Duodenal mucosa (tissue), 2 donors: ENCODE data around the gene DLG1.
"Not testable (repeated sequence)": the region's sequence is repeated elsewhere in the genome, so short reads cannot be mapped to it uniquely, and the experiment has no call there.

Experiments used
- H3K27ac ChIP-seq: one replicate; pipeline ENCODE4 v1.7.0; 2013; ENCODE audit warnings: low read depth, low read length
- H3K27me3 ChIP-seq, 2 donors: one replicate each; pipeline ENCODE4 v1.7.0; 2013; ENCODE audit warnings: low read length in 2 of 2, control low read depth in 1 of 2; ENCODE audit not compliant: insufficient read depth in 2 of 2, control insufficient read depth in 1 of 2
- H3K36me3 ChIP-seq, 2 donors: one replicate each; pipeline ENCODE4 v1.7.0; 2013; ENCODE audit warnings: low read length in 2 of 2, control low read depth in 1 of 2; ENCODE audit not compliant: insufficient read depth in 2 of 2, control insufficient read depth in 1 of 2
- H3K4me1 ChIP-seq, 2 donors: one replicate each; pipeline ENCODE4 v1.7.0; 2013; ENCODE audit warnings: low read length in 2 of 2, control low read depth in 1 of 2; ENCODE audit not compliant: insufficient read depth in 2 of 2, control insufficient read depth in 1 of 2
- H3K4me3 ChIP-seq, 2 donors: one replicate each; pipeline ENCODE4 v1.7.0; 2013; ENCODE audit warnings: low read length in 2 of 2, low read depth in 1 of 2
- H3K9ac ChIP-seq, 2 donors: one replicate each; pipeline ENCODE4 v1.7.0; 2013; ENCODE audit warnings: low read length in 2 of 2, low read depth in 1 of 2
- H3K9me3 ChIP-seq, 2 donors: one replicate each; pipeline ENCODE4 v1.7.0; 2013; ENCODE audit warnings: low read length in 2 of 2, control low read depth in 1 of 2; ENCODE audit not compliant: control insufficient read depth in 1 of 2

DLG1 gene

GRCh38 chr3:197033764-197034163 is 264.6 kb downstream of the DLG1 start:
- H3K27me3 ChIP-seq, H3K4me3 ChIP-seq, H3K9ac ChIP-seq, H3K9me3 ChIP-seq, H3K36me3 ChIP-seq, H3K27ac ChIP-seq: not testable (repeated sequence)
- peaks cover 13 to 14% of the 10 kb centered on the region in 2 donors for H3K4me1 ChIP-seq

GRCh38 chr3:197031315-197032285 is 266.8 kb downstream of the DLG1 start:
- H3K4me1 ChIP-seq = peaks cover 14 to 17% of the 10 kb centered on the region in 2 donors
- H3K36me3 ChIP-seq = no peaks in the 10 kb centered on the region
- peaks cover 1 to 6% of the 10 kb centered on the region in 2 donors for H3K27me3 ChIP-seq
- H3K4me3 ChIP-seq = no peak overlapping the region
- H3K9me3 ChIP-seq = no peaks in the 10 kb centered on the region
- H3K27ac ChIP-seq = no peak overlapping the region
- H3K9ac ChIP-seq = no peak overlapping the region

- H3K27me3 ChIP-seq = peaks cover 0 to under 1% of the 10 kb centered on the region in 2 donors
- H3K4me3 ChIP-seq = no peak overlapping the region
- no peaks in the 10 kb centered on the region for H3K36me3 ChIP-seq
- no peak overlapping the region for H3K9ac ChIP-seq
- peaks cover 14 to 17% of the 10 kb centered on the region in 2 donors for H3K4me1 ChIP-seq
- no peak overlapping the region for H3K27ac ChIP-seq
- H3K9me3 ChIP-seq = no peaks in the 10 kb centered on the region
Measured at GRCh38 chr3:197030379-197031314, 267.8 kb downstream of the DLG1 start.

- H3K9me3 ChIP-seq = no peaks in the 10 kb centered on the region
- H3K4me1 ChIP-seq = peaks cover 14 to 17% of the 10 kb centered on the region in 2 donors
- no peaks in the 10 kb centered on the region for H3K27me3 ChIP-seq
- H3K27ac ChIP-seq = no peak within 1 kb of the TSS
- peak within 1 kb of the TSS; percentile 55 to 62 for H3K4me3 ChIP-seq
- H3K36me3 ChIP-seq = no peaks in the 10 kb centered on the region
- H3K9ac ChIP-seq = no peak within 1 kb of the TSS
Measured at GRCh38 chr3:197029511-197030167, 268.8 kb downstream of the DLG1 start, which contains the start of gene MELTF. MELTF (minus strand) TSS chr3:197029817; CDS start chr3:197029702, 115 bp downstream.

GRCh38 chr3:197028728-197029510 is 269.5 kb downstream of the DLG1 start:
- H3K27me3 ChIP-seq = no peaks in the 10 kb centered on the region
- H3K4me3 ChIP-seq = peak overlapping the region; percentile 55 to 62
- no peak overlapping the region for H3K27ac ChIP-seq
- H3K9me3 ChIP-seq = no peaks in the 10 kb centered on the region
- H3K36me3 ChIP-seq = no peaks in the 10 kb centered on the region
- H3K9ac ChIP-seq = no peak overlapping the region
- peaks cover 14 to 17% of the 10 kb centered on the region in 2 donors for H3K4me1 ChIP-seq

- Histone ChIP-seq H3K9ac (no peak overlapping the region), H3K27ac (no peak overlapping the region), H3K27me3 (no peaks in the 10 kb centered on the region), H3K4me1 (peaks cover 14 to 17% of the 10 kb centered on the region in 2 donors), H3K4me3 (peak overlapping the region; percentile 55 to 62), H3K36me3 (no peaks in the 10 kb centered on the region), H3K9me3 (no peaks in the 10 kb centered on the region)
Measured at GRCh38 chr3:197027896-197028727, 270.3 kb downstream of the DLG1 start.

GRCh38 chr3:197027151-197027895 is 271.1 kb downstream of the DLG1 start:
- H3K27ac ChIP-seq = no peak overlapping the region
- H3K4me3 ChIP-seq = no peak overlapping the region
- H3K36me3 ChIP-seq = no peaks in the 10 kb centered on the region
- no peak overlapping the region for H3K9ac ChIP-seq
- H3K4me1 ChIP-seq = peaks cover 14 to 17% of the 10 kb centered on the region in 2 donors
- no peaks in the 10 kb centered on the region for H3K27me3 ChIP-seq
- H3K9me3 ChIP-seq = no peaks in the 10 kb centered on the region

- Histone ChIP-seq H3K36me3 (no peaks in the 10 kb centered on the region), H3K9me3 (no peaks in the 10 kb centered on the region), H3K9ac (no peak overlapping the region), H3K4me3 (no peak overlapping the region), H3K4me1 (peaks cover 9 to 17% of the 10 kb centered on the region in 2 donors), H3K27ac (no peak overlapping the region), H3K27me3 (no peaks in the 10 kb centered on the region)
Measured at GRCh38 chr3:197026481-197026866, 271.9 kb downstream of the DLG1 start.
